Measurements from ENCODE around the gene ZFYVE28.

GRCh38 chr4:2385516-2385915, 32.9 kb downstream of the ZFYVE28 start:
- TF ChIP-seq CTCF (IDR thresholded peaks at IDR 0.05) (no peak), POLR2A (IDR thresholded peaks at IDR 0.05) (no peak), POLR2AphosphoS5 (IDR thresholded peaks at IDR 0.05; ENCODE audit: insufficient read depth in 1 of 2, low read depth in 1 of 2) (no peak)

Data from vagina (tissue), 2 donors.